HL-60 (cell line): ENCODE measurements around the gene LINGO3.

Experiments used
- DNase-seq, 2 experiments: peaks; one replicate each; pipeline ENCODE4 v3.0.0-alpha.2; 2010 to 2020; ENCODE audit warnings: low read depth in 1 of 2, low spot score in 1 of 2
- H3K27ac ChIP-seq: fragments of 250-450 bp; sonication (Bioruptor Pico); replicated peaks from 2 replicates; pipeline ENCODE4 v1.5.1; 2020; ENCODE audit warnings: mild to moderate bottlenecking, moderate library complexity
- H3K27me3 ChIP-seq: fragments of 250-450 bp; sonication (Bioruptor Pico); 2 replicates; pipeline ENCODE4 v1.5.1; 2021; ENCODE audit warnings: mild to moderate bottlenecking, moderate library complexity; ENCODE audit not compliant: insufficient read depth, poor library complexity, severe bottlenecking
- H3K4me3 ChIP-seq: replicated peaks from 2 replicates; pipeline ENCODE4 v1.5.1; 2011; ENCODE audit warnings: mild to moderate bottlenecking, control low read depth, low read length; ENCODE audit not compliant: insufficient read depth
- GABPA ChIP-seq: IDR thresholded peaks from 2 replicates; pipeline ENCODE4 v1.6.1; 2012; ENCODE audit warnings: low read depth
- POLR2AphosphoS5 ChIP-seq: IDR thresholded peaks from 2 replicates; pipeline ENCODE4 v1.6.1; 2012; ENCODE audit warnings: low read depth
- SPI1 ChIP-seq: IDR thresholded peaks from 2 replicates; pipeline ENCODE4 v1.6.1; 2012; ENCODE audit warnings: low read depth, mild to moderate bottlenecking, borderline replicate concordance
- TF ChIP-seq, protein P1 (sequence below): IDR thresholded peaks from 2 replicates; pipeline ENCODE4 v1.6.1; 2012; ENCODE audit warnings: low read depth; ENCODE audit not compliant: insufficient replicate concordance
- TF ChIP-seq, protein P2 (sequence below): IDR thresholded peaks from one replicate; pipeline ENCODE4 v1.5.1; 2011; ENCODE audit warnings: low read length, control low read depth, inconsistent platforms; ENCODE audit not compliant: insufficient read depth

The LINGO3 gene

DNA sequence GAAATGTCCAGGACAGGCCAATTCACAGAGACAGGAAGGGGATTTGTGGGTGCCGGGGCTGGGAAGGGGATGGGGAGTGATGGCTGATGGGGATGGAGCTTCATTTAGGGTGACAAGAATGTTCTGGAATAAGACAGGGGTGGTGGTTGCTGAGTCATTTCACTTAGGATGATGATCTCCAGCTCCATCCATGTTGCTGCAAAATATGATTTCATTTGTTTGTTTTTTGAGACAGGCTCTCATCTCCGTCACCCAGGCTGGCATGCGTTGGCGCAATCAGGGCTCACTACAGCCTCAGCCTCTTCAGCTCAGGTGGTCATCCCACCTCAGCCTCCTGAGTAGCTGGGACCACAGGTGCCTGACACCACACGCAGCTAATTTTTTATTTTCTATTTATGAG is 48.6 kb downstream of the LINGO3 start:
- no peak for DNase-seq
- Histone ChIP-seq H3K27ac (no peak overlapping the region), H3K4me3 (no peak overlapping the region), H3K27me3 (no peaks in the 10 kb centered on the region)
- TF ChIP-seq GABPA, result no peak
- no peak for TF ChIP-seq POLR2AphosphoS5
- TF ChIP-seq SPI1, result no peak
- TF ChIP-seq, protein P1, sequence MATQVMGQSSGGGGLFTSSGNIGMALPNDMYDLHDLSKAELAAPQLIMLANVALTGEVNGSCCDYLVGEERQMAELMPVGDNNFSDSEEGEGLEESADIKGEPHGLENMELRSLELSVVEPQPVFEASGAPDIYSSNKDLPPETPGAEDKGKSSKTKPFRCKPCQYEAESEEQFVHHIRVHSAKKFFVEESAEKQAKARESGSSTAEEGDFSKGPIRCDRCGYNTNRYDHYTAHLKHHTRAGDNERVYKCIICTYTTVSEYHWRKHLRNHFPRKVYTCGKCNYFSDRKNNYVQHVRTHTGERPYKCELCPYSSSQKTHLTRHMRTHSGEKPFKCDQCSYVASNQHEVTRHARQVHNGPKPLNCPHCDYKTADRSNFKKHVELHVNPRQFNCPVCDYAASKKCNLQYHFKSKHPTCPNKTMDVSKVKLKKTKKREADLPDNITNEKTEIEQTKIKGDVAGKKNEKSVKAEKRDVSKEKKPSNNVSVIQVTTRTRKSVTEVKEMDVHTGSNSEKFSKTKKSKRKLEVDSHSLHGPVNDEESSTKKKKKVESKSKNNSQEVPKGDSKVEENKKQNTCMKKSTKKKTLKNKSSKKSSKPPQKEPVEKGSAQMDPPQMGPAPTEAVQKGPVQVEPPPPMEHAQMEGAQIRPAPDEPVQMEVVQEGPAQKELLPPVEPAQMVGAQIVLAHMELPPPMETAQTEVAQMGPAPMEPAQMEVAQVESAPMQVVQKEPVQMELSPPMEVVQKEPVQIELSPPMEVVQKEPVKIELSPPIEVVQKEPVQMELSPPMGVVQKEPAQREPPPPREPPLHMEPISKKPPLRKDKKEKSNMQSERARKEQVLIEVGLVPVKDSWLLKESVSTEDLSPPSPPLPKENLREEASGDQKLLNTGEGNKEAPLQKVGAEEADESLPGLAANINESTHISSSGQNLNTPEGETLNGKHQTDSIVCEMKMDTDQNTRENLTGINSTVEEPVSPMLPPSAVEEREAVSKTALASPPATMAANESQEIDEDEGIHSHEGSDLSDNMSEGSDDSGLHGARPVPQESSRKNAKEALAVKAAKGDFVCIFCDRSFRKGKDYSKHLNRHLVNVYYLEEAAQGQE, result no peak
- TF ChIP-seq, protein P2, sequence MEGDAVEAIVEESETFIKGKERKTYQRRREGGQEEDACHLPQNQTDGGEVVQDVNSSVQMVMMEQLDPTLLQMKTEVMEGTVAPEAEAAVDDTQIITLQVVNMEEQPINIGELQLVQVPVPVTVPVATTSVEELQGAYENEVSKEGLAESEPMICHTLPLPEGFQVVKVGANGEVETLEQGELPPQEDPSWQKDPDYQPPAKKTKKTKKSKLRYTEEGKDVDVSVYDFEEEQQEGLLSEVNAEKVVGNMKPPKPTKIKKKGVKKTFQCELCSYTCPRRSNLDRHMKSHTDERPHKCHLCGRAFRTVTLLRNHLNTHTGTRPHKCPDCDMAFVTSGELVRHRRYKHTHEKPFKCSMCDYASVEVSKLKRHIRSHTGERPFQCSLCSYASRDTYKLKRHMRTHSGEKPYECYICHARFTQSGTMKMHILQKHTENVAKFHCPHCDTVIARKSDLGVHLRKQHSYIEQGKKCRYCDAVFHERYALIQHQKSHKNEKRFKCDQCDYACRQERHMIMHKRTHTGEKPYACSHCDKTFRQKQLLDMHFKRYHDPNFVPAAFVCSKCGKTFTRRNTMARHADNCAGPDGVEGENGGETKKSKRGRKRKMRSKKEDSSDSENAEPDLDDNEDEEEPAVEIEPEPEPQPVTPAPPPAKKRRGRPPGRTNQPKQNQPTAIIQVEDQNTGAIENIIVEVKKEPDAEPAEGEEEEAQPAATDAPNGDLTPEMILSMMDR, result no peak
